ENCODE measurements around the gene CCDC63.
A peak's percentile ranks its signal among the peaks of the same experiment; 100 is the strongest.

The CCDC63 gene

GRCh38 chr12:110846615-110847566, at the start of gene CCDC63:
Gene CCDC63 (plus strand): TSS chr12:110846987. CDS start chr12:110852955, 5,968 bp downstream.
- DNase-seq (ENCODE audit: low read depth in 2 of 2) = peak in 1 of 2 donors; percentile 5

- no peak for DNase-seq (ENCODE audit: low read depth in 2 of 2)
These were observed 48.3 kb upstream of the CCDC63 start for GRCh38 chr12:110798461-110798860.

GRCh38 chr12:110802489-110802888, 44.3 kb upstream of the CCDC63 start:
- no peak for DNase-seq (ENCODE audit: low read depth in 2 of 2)

GRCh38 chr12:110804406-110804805, 42.4 kb upstream of the CCDC63 start:
- DNase-seq (ENCODE audit: low read depth in 2 of 2) = no peak

GRCh38 chr12:110807640-110808039, 39.1 kb upstream of the CCDC63 start:
- no peak for DNase-seq (ENCODE audit: low read depth in 2 of 2)

- DNase-seq (ENCODE audit: low read depth in 2 of 2) = no peak
These were observed 37.6 kb upstream of the CCDC63 start for GRCh38 chr12:110809149-110809548.

GRCh38 chr12:110811972-110812371, 34.8 kb upstream of the CCDC63 start:
- DNase-seq (ENCODE audit: low read depth in 2 of 2) = no peak

- no peak for DNase-seq (ENCODE audit: low read depth in 2 of 2)
These were observed 33.5 kb upstream of the CCDC63 start for GRCh38 chr12:110813285-110813684.

GRCh38 chr12:110813756-110814155, 33.0 kb upstream of the CCDC63 start:
- DNase-seq (ENCODE audit: low read depth in 2 of 2) = no peak

- no peak for DNase-seq (ENCODE audit: low read depth in 2 of 2)
These were observed 30.5 kb upstream of the CCDC63 start for GRCh38 chr12:110816248-110816647.

GRCh38 chr12:110816779-110817178, 30.0 kb upstream of the CCDC63 start:
- no peak for DNase-seq (ENCODE audit: low read depth in 2 of 2)

- DNase-seq (ENCODE audit: low read depth in 2 of 2) = no peak
These were observed 28.3 kb upstream of the CCDC63 start for GRCh38 chr12:110818511-110818910.

GRCh38 chr12:110819150-110819549, 27.6 kb upstream of the CCDC63 start:
- DNase-seq (ENCODE audit: low read depth in 2 of 2) = no peak

GRCh38 chr12:110819646-110820045, 27.1 kb upstream of the CCDC63 start:
- DNase-seq (ENCODE audit: low read depth in 2 of 2) = no peak

GRCh38 chr12:110821917-110822316, 24.9 kb upstream of the CCDC63 start:
- no peak for DNase-seq (ENCODE audit: low read depth in 2 of 2)

- DNase-seq (ENCODE audit: low read depth in 2 of 2) = no peak
These were observed 23.9 kb upstream of the CCDC63 start for GRCh38 chr12:110822821-110823415.

GRCh38 chr12:110824342-110824741, 22.4 kb upstream of the CCDC63 start:
- DNase-seq (ENCODE audit: low read depth in 2 of 2) = no peak

- no peak for DNase-seq (ENCODE audit: low read depth in 2 of 2)
These were observed 21.3 kb upstream of the CCDC63 start for GRCh38 chr12:110825530-110825929.

- DNase-seq (ENCODE audit: low read depth in 2 of 2) = peak; percentile 57 to 67
These were observed 20.1 kb upstream of the CCDC63 start for GRCh38 chr12:110826592-110827200.

GRCh38 chr12:110829308-110829707, 17.5 kb upstream of the CCDC63 start:
- no peak for DNase-seq (ENCODE audit: low read depth in 2 of 2)

- DNase-seq (ENCODE audit: low read depth in 2 of 2) = no peak
These were observed 10.5 kb upstream of the CCDC63 start for GRCh38 chr12:110836291-110836690.

- DNase-seq (ENCODE audit: low read depth in 2 of 2) = no peak
These were observed 5.8 kb upstream of the CCDC63 start for GRCh38 chr12:110841007-110841406.

GRCh38 chr12:110844131-110844530, 2.7 kb upstream of the CCDC63 start:
- DNase-seq (ENCODE audit: low read depth in 2 of 2) = no peak

All from stimulated activated CD8-positive, alpha-beta memory T cell treated with anti-CD3 and anti-CD28 coated beads, Interleukin-7, amount 100 ng/mL, for 4 hours (primary cell).